ENCODE results near the gene HSD3B2.

GRCh38 chr1:119366424-119366823, 48.5 kb upstream of the HSD3B2 start:
- TF ChIP-seq EZH2 (IDR thresholded peaks at IDR 0.05) (no peak), POLR2AphosphoS5 (IDR thresholded peaks at IDR 0.05; ENCODE audit: borderline replicate concordance, low read depth, low read length) (no peak), FOXP2 (optimal IDR thresholded peaks at IDR 0.05; ENCODE audit: control extremely low read depth, extremely low read length, insufficient read depth) (no peak)

Measured in SK-N-MC (cell line).